Prostate gland (tissue), 2 donors: ENCODE measurements around the gene ABHD2. TPM values are rescaled to one million over a fixed set of nuclear protein-coding genes. Genes with fewer than 3 reads are reported as not detected.

Experiments used
- DNase-seq: peaks from one replicate; pipeline ENCODE4 v3.0.0-alpha.2; 2019; ENCODE audit warnings: low spot score
- H3K27ac ChIP-seq, 2 donors: fragments of 200-600 bp; sonication (generic); 2 replicates each; pipeline ENCODE4 v1.5.1; 2017 to 2019
- H3K27me3 ChIP-seq: fragments of 200-600 bp; sonication (generic); replicated peaks from 2 replicates; pipeline ENCODE4 v1.5.1; 2019; ENCODE audit not compliant: insufficient read depth
- H3K36me3 ChIP-seq, 2 donors: fragments of 200-600 bp; sonication (generic); 1 replicate in 1 of 2; 2 replicates in 1 of 2; pipeline versions ENCODE4 v1.5.1 to v1.8.1; 2017 to 2019
- H3K4me1 ChIP-seq: fragments of 200-600 bp; sonication (generic); replicated peaks from 2 replicates; pipeline ENCODE4 v1.5.1; 2019
- H3K4me3 ChIP-seq, 2 donors: fragments of 200-600 bp; sonication (generic); 2 replicates each; pipeline ENCODE4 v1.5.1; 2017 to 2019
- H3K9me3 ChIP-seq: fragments of 200-600 bp; sonication (generic); 2 replicates; pipeline ENCODE4 v1.5.1; 2017
- CTCF ChIP-seq, 4 experiments: fragments of 200-600 bp in 2 of 4; fragments of 450-650 bp in 2 of 4; sonication (generic) in 2 of 4; IDR thresholded peaks; 1 replicate in 3 of 4; 2 replicates in 1 of 4; pipeline ENCODE4 v1.5.1; 2016 to 2019; ENCODE audit warnings: antibody characterized with exemption in 4 of 4, mild to moderate bottlenecking in 2 of 4, moderate library complexity in 2 of 4
- POLR2A ChIP-seq: fragments of 450-650 bp; IDR thresholded peaks from one replicate; pipeline ENCODE4 v1.6.1; 2016; ENCODE audit warnings: antibody characterized with exemption, mild to moderate bottlenecking
- POLR2AphosphoS5 ChIP-seq: sonication (generic); formaldehyde crosslinking; IDR thresholded peaks from one replicate; pipeline ENCODE4 v1.6.1; 2017; ENCODE audit warnings: antibody characterized with exemption
- WGBS: methylation state at CpG from one replicate; pipeline ENCODE4 v1.1.5; 2018; 5-methylcytosine and 5-hydroxymethylcytosine counted together
- intact Hi-C: fragments of 100-400 bp; cut with DNase I; formaldehyde crosslinking; loops from one replicate; pipeline ENCODE4 v1.14.2; 2022
- total RNA-seq, 2 donors: library from RNA; depleted of rRNA; stranded (reverse); fragments of >200 nt; gene quantifications; one replicate each; pipeline ENCODE4 v1.1.0, GENCODE V29; 2016

The ABHD2 gene
- total RNA-seq, 2 donors from 2014 or later, result 111 to 253 TPM

GRCh38 chr15:89198934-89199333 is 110.7 kb downstream of the ABHD2 start:
- no peak overlapping the region for H3K4me3 ChIP-seq
- no peak for DNase-seq
- peaks cover 6% of the 10 kb centered on the region for H3K4me1 ChIP-seq
- intact Hi-C loops, result no loop called here
- no peak for TF ChIP-seq POLR2AphosphoS5
- TF ChIP-seq CTCF (IDR thresholded peaks at IDR 0.05), result no peak
- TF ChIP-seq POLR2A, result no peak
- WGBS, result 65% methylated on average over 3 of the region's 3 CpGs
- H3K36me3 ChIP-seq, result no peaks in the 10 kb centered on the region
- H3K27me3 ChIP-seq, result no peaks in the 10 kb centered on the region
- no peaks in the 10 kb centered on the region for H3K9me3 ChIP-seq
- no peak overlapping the region for H3K27ac ChIP-seq

- peaks cover 6% of the 10 kb centered on the region for H3K4me1 ChIP-seq
- H3K4me3 ChIP-seq, result no peak overlapping the region
- no peaks in the 10 kb centered on the region for H3K36me3 ChIP-seq
- no peak for DNase-seq
- no peak for TF ChIP-seq POLR2A
- TF ChIP-seq CTCF (IDR thresholded peaks at IDR 0.05), result no peak
- TF ChIP-seq POLR2AphosphoS5, result no peak
- H3K27me3 ChIP-seq, result no peaks in the 10 kb centered on the region
- H3K27ac ChIP-seq, result no peak overlapping the region
- no peaks in the 10 kb centered on the region for H3K9me3 ChIP-seq
- intact Hi-C loops, result no loop called here
- WGBS, result 72% methylated on average over 6 of the region's 6 CpGs
These were observed 111.5 kb downstream of the ABHD2 start for GRCh38 chr15:89199746-89200145.

GRCh38 chr15:89200182-89200581 is 111.9 kb downstream of the ABHD2 start:
- TF ChIP-seq POLR2A (no peak), CTCF (IDR thresholded peaks at IDR 0.05) (no peak), POLR2AphosphoS5 (no peak)
- 94% methylated on average over 12 of the region's 12 CpGs for WGBS
- H3K9me3 ChIP-seq, result no peaks in the 10 kb centered on the region
- no peak for DNase-seq
- H3K27me3 ChIP-seq, result no peaks in the 10 kb centered on the region
- intact Hi-C loops, result no loop called here
- no peaks in the 10 kb centered on the region for H3K36me3 ChIP-seq
- H3K4me1 ChIP-seq, result peaks cover 6% of the 10 kb centered on the region
- no peak overlapping the region for H3K27ac ChIP-seq
- H3K4me3 ChIP-seq, result no peak overlapping the region

- Histone ChIP-seq H3K4me3 (no peak overlapping the region), H3K27me3 (no peaks in the 10 kb centered on the region), H3K9me3 (no peaks in the 10 kb centered on the region), H3K36me3 (no peaks in the 10 kb centered on the region), H3K4me1 (peaks cover 6% of the 10 kb centered on the region), H3K27ac (no peak overlapping the region)
- no peak for DNase-seq
- TF ChIP-seq POLR2AphosphoS5, result no peak
- no peak for TF ChIP-seq CTCF (IDR thresholded peaks at IDR 0.05)
- no peak for TF ChIP-seq POLR2A
- intact Hi-C loops, result no loop called here
- WGBS, result 88% methylated on average over 20 of the region's 20 CpGs
These were observed 113.3 kb downstream of the ABHD2 start for GRCh38 chr15:89201465-89202005.

GRCh38 chr15:89203705-89204273 is 115.5 kb downstream of the ABHD2 start:
- intact Hi-C loops, result no loop called here
- no peak overlapping the region for H3K27ac ChIP-seq
- no peaks in the 10 kb centered on the region for H3K9me3 ChIP-seq
- H3K4me3 ChIP-seq, result no peak overlapping the region
- H3K27me3 ChIP-seq, result no peaks in the 10 kb centered on the region
- no peaks in the 10 kb centered on the region for H3K36me3 ChIP-seq
- DNase-seq, result no peak
- 59% methylated on average over 2 of the region's 2 CpGs for WGBS
- no peak for TF ChIP-seq CTCF (IDR thresholded peaks at IDR 0.05)
- no peak for TF ChIP-seq POLR2AphosphoS5
- TF ChIP-seq POLR2A, result no peak
- H3K4me1 ChIP-seq, result peaks cover 5% of the 10 kb centered on the region
